Suprapubic skin (tissue), 3 donors: Measurements from ENCODE around the gene CTAGE1.

Source experiments
- CTCF ChIP-seq, 2 donors: fragments of 200-600 bp in 1 of 2; fragments of 450-650 bp in 1 of 2; sonication (generic) in 1 of 2; IDR thresholded peaks; one replicate each; pipeline ENCODE4 v1.5.1; 2016 to 2019; ENCODE audit warnings: antibody characterized with exemption in 2 of 2, mild to moderate bottlenecking in 1 of 2, moderate library complexity in 1 of 2
- POLR2A ChIP-seq, 2 donors: fragments of 450-650 bp; IDR thresholded peaks; one replicate each; pipeline ENCODE4 v1.6.1; 2017; ENCODE audit warnings: antibody characterized with exemption in 2 of 2, mild to moderate bottlenecking in 2 of 2, moderate library complexity in 2 of 2

GRCh38 chr18:22451796-22452195, 34.1 kb upstream of the CTAGE1 start:
- TF ChIP-seq CTCF (IDR thresholded peaks at IDR 0.05): no peak
- TF ChIP-seq POLR2A (IDR thresholded peaks at IDR 0.05): no peak
